Measurements from ENCODE around the gene HFE.
A peak's percentile ranks its signal among the peaks of the same experiment; 100 is the strongest.
"Not testable (repeated sequence)": the region's sequence is repeated elsewhere in the genome, so short reads cannot be mapped to it uniquely, and the experiment has no call there.

The HFE gene

DNA sequence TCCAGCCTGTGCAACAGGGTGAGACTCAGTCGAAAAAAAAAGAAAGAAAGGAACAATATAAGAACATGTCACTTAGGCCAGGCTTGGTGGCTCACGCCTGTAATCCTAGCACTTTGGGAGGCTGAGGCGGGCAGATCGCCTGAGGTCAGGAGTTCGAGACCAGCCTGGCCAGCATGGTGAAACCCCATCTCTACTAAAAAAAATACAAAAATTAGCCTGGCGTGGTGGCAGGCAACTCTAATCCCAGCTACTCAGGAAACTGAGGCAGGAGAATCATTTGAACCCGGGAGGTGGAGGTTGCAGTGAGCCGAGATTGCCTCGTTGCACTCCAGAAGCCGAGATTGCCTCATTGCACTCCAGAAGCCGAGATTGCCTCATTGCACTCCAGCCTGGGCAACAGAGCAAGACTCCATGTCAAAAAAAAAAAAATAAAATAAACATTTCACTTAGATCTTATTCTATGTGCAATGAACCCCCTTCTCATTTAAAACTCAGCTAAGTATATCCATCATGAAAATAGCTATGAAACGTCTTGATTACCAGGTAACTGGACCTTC lies 28.7 kb upstream of the HFE start:
- not testable (repeated sequence) for FAIRE-seq; DNase-seq (ENCODE audit: insufficient read length, low spot score)

DNA sequence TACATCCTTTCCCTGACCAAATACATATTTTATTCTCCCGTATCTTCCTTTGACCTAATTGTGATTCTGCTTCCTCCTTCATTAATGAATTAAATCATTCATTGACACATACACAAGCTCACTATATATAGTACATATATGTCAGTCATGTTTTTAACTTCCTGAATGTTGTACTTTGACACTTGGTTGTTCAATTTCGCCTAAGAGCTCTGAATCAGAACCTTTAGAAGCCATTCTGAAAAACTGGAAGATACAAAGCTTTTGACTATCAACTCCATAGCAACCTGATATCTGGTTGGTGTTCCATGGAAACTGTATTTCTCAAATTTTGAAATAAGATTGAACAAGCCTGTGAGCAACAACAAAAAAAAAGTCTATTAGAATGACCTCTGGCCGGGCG lies 27.3 kb upstream of the HFE start:
- no peak for FAIRE-seq
- no peak for DNase-seq (ENCODE audit: insufficient read length, low spot score)

DNA sequence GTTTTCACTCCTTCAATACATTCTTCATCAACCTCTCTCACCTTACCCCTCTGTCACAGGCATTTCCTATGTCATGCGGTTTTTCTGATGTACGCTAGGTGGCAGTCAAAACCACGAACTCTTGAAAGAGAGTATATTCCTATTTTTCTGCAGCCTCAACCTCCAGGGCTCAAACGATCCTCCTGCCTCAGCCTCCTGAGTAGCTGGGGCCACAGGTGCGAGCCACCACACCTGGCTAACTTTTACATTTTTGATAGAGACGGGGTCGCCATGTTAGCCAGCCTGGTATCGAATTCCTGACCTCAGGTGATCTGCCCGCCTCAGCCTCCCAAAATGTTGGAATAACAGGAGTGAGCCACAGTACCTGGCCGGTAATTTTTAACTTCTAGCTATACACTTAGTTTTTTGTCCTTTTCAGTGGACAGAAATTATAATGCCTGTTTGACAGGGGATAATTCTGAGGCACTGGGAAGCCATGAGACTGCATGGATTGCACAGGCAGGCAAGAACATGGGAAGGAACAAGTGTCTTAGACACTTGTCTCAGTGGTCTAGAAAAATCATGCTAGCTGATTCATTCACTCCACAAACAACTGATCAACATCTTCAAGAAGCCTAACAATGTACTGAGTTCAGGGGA lies 22.5 kb upstream of the HFE start:
- FAIRE-seq = peak; percentile 95
- no peak for DNase-seq (ENCODE audit: insufficient read length, low spot score)

DNA sequence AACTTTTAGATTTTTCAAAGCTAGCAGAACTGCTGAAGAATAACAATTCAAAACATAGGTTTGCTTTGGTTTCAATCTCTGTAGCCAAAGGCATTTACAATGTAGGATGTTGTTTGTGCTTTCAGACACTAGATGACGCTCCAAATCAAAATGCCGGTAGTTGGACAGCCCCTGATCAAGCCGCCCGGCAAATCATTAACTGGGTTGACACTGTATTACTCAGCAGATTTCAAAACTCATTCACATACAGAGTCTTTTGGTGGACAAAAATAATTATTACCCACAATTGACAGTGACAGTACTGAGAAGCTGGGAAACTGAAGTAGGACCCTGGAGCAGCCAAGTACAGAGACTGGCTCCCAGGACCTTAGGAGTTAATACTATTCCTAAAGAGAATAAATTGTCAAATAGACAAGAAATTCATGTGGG lies 21.3 kb upstream of the HFE start:
- FAIRE-seq (peak; percentile 98), DNase-seq (ENCODE audit: insufficient read length, low spot score) (no peak)

DNA sequence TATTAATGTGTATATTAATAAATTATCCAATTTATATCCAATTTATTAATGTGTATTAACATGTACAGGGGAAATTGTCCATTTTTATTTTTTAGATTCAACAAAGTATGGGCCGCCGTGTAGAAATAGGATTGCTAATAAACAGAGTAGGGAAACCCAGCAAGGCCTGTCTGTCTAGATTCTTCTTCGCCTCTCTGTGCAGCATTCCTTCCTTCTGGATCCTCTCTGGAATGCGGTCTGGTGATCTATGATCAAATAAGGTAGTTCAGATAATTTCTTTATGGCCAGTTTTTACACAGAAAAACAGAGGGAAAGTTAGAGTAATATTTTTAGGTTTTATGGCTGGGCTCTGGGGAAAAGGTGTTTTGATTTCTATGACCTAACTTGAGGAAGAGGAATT lies 19.9 kb upstream of the HFE start:
- FAIRE-seq (no peak), DNase-seq (ENCODE audit: insufficient read length, low spot score) (no peak)

DNA sequence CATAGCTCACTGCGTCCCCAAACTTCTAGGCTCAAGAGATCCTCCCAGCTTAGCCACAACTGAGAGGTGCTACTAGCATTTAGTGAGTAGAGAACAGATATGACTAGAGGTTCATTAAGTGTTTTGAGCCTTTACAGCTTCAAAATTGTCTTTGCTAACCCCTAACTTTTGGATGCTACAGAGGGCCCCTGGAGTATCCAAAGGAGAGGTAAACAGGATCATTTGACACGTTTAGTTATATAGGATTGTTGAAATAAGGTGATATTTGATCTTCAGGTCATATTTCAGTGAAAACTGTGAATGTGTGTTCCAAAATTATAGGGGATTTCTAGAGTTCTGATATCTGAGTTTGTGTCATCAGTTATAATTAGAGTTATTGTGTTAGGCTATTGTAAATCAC lies 19.2 kb upstream of the HFE start:
- FAIRE-seq (no peak), DNase-seq (ENCODE audit: insufficient read length, low spot score) (no peak)

DNA sequence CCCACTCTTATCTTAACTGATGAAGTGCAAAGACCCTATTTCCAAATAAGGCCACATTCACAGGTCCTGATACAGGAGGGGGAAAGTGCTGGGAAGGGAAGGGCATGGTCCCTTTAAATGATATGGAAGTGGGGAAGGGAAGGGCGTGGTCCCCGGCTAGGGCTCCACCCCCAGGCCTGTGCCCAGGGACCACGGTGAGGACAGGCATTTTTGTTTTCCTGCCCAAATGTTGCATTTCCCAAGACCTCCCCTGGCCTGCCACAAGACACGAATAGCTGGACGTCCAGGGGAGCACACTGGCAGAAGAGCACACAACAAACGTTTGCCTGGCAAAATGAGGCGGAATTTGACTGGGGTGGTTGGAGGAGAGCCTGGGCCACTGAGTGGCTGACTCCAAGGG lies 16.1 kb upstream of the HFE start:
- DNase-seq (ENCODE audit: insufficient read length, low spot score) (no peak), FAIRE-seq (no peak)

DNA sequence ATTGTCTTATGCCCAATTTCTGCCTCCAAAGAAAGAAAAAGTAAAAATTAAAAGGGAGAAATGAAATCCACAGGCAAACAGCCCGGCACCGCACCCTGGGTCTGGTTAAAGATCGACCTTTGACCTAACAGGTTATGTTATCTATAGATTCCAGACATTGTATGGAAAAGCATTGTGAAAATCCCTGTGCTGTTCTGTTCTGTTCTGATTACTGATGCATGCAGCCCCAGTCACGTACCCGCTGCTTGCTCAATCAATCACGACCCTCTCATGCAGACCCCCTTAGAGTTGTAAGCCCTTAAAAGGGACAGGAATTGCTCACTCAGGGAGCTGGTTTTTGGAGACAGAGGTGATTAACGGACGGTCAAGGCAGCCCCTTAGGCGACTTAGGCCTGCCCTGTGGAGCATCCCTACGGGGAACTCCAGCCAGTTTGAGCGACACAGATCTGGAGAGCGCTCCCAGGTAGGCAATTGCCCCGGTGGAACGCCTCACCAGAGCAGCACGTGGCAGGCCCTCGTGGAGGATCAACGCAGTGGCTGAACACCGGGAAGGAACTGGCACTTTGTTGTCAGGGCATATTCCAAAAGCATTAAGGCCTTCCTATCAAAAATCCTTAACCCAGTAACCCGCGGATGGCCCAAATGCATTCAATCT lies 12.0 kb upstream of the HFE start:
- FAIRE-seq = no peak

DNA sequence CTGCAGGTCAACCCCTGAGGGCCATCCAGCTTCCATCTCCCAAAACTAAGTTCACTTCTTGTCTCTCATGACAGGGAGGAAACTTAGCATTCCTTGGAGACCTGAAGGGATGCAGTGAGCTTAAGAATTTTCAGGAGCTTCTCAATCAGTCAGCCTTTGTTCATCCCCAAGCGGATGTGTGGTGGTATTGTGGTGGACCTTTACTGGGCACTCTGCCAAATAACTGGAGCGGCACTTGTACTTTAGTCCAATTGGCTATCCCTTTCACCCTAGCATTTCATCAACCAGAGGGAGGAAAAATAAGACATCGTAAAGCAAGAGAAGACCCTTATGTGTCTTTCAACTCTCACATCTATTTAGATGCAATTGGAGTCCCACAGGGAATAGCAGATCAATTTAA lies 9.2 kb upstream of the HFE start:
- DNase-seq (ENCODE audit: insufficient read length, low spot score); FAIRE-seq: not testable (repeated sequence)

More for the DNA sequence above, 12.0 kb upstream of the HFE start:
- DNase-seq (ENCODE audit: insufficient read length, low spot score) = no peak

DNA sequence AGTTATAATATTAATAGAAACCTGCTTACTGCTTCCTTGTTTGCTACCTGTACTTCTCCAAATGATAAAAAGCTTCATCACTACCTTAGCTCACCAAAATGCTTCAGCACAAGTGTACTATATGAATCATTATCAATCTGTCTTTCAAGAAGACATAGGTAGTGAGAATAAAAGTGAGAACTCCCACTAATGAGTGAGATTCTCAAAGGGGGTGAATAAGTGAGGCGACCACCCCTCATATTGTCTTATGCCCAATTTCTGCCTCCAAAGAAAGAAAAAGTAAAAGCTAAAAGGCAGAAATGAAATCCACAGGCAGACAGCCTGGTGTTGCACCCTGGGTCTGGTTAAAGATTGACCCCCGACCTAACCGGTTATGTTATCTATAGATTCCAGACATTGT lies 6.1 kb upstream of the HFE start:
- DNase-seq (ENCODE audit: insufficient read length, low spot score); FAIRE-seq: not testable (repeated sequence)

DNA sequence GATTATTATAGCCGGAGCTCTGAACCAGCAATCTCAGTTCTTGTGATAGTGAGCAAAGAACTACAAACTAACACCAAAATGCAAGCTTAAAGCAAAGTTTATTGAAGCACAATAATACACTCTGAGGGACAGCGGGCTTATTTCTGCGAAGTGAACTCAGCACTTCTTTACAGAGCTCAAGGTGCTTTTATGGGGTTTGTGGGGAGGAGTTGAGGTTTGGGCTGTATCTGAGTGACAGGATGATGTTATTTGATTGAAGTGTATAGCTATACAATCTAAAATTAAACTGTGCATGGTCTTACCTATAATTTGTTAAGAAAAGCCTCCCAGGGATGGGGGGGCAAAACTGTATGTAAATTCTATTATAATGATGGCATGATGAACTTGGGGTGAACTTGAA lies 1.0 kb upstream of the HFE start:
- FAIRE-seq = no peak
- no peak for DNase-seq (ENCODE audit: insufficient read length, low spot score)

DNA sequence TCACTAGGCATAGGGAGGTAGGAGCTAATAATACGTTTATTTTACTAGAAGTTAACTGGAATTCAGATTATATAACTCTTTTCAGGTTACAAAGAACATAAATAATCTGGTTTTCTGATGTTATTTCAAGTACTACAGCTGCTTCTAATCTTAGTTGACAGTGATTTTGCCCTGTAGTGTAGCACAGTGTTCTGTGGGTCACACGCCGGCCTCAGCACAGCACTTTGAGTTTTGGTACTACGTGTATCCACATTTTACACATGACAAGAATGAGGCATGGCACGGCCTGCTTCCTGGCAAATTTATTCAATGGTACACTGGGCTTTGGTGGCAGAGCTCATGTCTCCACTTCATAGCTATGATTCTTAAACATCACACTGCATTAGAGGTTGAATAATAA lies 1.1 kb downstream of the HFE start:
- no peak for DNase-seq (ENCODE audit: insufficient read length, low spot score)
- FAIRE-seq = peak; percentile 35

DNA sequence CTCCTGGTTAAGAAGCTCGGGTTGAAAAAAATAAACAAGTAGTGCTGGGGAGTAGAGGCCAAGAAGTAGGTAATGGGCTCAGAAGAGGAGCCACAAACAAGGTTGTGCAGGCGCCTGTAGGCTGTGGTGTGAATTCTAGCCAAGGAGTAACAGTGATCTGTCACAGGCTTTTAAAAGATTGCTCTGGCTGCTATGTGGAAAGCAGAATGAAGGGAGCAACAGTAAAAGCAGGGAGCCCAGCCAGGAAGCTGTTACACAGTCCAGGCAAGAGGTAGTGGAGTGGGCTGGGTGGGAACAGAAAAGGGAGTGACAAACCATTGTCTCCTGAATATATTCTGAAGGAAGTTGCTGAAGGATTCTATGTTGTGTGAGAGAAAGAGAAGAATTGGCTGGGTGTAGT lies 2.0 kb downstream of the HFE start:
- DNase-seq (ENCODE audit: insufficient read length, low spot score) = no peak
- no peak for FAIRE-seq

DNA sequence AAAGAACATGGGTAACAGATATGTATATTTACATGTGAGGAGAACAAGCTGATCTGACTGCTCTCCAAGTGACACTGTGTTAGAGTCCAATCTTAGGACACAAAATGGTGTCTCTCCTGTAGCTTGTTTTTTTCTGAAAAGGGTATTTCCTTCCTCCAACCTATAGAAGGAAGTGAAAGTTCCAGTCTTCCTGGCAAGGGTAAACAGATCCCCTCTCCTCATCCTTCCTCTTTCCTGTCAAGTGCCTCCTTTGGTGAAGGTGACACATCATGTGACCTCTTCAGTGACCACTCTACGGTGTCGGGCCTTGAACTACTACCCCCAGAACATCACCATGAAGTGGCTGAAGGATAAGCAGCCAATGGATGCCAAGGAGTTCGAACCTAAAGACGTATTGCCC lies 5.2 kb downstream of the HFE start:
- no peak for FAIRE-seq
- DNase-seq (ENCODE audit: insufficient read length, low spot score) = no peak

DNA sequence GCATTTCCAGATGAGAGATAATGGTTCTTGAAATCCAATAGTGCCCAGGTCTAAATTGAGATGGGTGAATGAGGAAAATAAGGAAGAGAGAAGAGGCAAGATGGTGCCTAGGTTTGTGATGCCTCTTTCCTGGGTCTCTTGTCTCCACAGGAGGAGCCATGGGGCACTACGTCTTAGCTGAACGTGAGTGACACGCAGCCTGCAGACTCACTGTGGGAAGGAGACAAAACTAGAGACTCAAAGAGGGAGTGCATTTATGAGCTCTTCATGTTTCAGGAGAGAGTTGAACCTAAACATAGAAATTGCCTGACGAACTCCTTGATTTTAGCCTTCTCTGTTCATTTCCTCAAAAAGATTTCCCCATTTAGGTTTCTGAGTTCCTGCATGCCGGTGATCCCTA lies 6.8 kb downstream of the HFE start:
- DNase-seq (ENCODE audit: insufficient read length, low spot score) = no peak
- no peak for FAIRE-seq

DNA sequence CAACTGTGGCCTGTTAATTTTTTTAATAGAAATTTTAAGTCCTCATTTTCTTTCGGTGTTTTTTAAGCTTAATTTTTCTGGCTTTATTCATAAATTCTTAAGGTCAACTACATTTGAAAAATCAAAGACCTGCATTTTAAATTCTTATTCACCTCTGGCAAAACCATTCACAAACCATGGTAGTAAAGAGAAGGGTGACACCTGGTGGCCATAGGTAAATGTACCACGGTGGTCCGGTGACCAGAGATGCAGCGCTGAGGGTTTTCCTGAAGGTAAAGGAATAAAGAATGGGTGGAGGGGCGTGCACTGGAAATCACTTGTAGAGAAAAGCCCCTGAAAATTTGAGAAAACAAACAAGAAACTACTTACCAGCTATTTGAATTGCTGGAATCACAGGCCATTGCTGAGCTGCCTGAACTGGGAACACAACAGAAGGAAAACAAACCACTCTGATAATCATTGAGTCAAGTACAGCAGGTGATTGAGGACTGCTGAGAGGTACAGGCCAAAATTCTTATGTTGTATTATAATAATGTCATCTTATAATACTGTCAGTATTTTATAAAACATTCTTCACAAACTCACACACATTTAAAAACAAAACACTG lies 10.1 kb downstream of the HFE start:
- peak; percentile 92 for FAIRE-seq
- no peak for DNase-seq (ENCODE audit: insufficient read length, low spot score)

DNA sequence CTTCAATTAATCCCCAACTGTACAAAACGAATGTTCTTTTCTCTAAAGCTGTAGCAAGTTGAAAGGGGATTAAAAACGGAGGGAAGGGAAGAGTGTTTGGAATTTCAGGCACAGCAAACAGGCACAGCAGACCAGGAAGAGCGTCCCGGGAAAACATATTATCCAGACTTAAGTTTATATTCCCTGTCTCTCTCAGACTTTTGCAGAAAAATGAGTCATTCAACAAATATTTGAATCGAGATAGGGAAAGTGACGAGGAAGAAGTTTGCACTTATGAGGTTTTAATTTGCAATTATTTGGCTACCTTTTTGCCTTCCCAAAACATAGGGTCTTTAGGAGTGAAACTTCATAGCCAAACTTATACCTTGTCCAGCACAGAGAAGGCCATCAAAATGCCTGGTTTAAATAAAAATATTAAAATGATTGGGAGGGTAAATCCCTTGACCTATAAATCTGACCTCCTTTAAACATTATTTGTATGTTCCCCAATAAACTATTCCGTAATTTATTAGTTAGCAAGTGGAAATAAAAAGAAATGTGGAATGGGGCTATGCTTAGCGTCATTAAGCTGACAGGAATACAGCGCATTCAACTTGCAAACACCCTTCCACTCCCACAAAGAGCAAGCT lies 16.0 kb downstream of the HFE start:
- FAIRE-seq (no peak), DNase-seq (ENCODE audit: insufficient read length, low spot score) (no peak)

DNA sequence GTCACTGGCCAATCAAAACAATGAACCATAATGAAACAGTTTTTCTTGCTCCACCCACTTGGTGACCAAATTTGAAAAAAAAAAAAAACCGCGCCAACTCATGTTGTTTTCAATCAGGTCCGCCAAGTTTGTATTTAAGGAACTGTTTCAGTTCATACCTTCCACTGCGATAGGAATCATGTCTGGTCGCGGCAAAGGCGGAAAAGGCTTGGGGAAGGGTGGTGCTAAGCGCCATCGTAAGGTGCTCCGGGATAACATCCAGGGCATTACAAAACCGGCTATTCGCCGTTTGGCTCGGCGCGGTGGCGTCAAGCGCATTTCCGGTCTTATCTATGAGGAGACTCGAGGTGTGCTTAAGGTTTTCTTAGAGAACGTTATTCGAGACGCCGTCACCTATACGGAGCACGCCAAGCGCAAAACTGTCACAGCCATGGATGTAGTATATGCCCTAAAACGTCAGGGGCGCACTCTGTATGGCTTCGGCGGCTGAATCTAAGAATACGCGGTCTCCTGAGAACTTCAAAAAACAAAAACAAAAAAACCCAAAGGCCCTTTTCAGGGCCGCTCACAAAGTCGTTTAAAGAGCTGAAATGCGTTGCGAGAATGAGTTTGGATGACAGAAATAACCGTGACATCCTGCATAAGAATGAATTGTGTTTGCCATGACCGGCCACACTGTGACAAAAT lies 16.7 kb downstream of the HFE start:
- no peak for DNase-seq (ENCODE audit: insufficient read length, low spot score)
- peak; percentile 99 for FAIRE-seq

DNA sequence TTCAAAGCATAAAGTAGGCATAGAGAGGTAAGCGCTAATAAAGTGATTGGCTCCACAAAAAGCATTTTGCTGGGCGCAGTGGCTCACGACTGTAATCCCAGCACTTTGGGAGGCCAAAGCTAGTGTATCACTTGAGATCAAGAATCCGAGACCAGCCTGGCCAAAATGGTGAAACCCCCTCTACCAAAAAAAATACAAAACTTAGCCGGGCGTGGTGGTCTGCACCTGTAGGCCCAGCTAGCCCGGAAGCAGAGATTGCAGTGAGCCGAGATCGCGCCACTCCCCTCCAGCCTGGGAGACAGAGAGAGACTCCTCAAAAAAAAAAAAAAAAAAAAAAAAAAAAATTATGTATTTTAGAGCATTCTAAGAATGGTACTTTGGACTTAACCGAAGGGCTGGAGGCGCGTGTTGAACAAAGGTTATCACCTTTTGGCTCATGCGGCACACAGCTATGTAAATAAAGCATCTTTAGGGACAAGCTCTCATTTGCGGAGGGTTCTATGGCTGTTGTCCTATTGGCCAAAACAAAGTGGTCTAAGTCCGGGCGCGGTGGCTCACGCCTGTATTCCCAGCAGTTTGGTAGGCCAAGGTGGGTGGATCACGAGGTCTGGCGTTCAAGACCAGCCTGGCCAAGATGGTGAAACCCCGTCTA lies 17.4 kb downstream of the HFE start:
- DNase-seq (ENCODE audit: insufficient read length, low spot score) (no peak), FAIRE-seq (no peak)

DNA sequence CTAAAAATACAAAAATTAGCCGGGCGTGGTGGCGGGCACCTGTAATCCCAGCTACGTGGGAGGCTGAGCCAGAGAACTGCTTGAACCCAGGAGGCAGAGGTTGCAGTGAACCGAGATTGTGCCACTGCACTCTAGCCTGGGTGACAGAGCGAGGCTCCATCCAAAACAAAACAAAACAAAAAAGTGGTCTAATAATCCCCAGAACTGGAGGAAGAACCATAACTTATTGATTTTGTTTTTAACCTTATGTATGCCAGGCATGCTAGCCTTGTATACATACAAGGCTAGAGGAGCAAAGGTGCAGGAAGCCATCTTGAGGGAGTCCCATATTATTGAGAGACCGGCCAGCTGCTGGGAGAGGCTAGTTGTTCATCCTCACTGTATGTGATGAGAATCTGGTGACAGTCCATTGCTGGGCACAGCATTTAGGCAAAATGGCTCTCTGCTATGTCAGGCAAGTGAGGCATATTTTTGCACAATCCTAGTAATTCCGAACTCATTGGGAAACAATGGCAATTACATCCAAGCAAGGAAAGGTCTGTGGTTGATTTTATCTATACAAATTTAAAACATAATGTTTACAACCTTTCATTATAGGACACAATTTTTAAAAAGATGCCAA lies 18.0 kb downstream of the HFE start:
- FAIRE-seq = no peak
- no peak for DNase-seq (ENCODE audit: insufficient read length, low spot score)

Data from GM19239 (cell line).